ENCODE results near the gene C11orf54. TPM values are rescaled to one million over a fixed set of nuclear protein-coding genes. Genes with fewer than 3 reads are reported as not detected.

Gene C11orf54
- total and polyA plus RNA-seq, 12 donors: 12.2 to 39.5 (median 27.6) TPM

GRCh38 chr11:93700830-93701229, 40.6 kb upstream of the C11orf54 start:
- TF ChIP-seq, protein P1, sequence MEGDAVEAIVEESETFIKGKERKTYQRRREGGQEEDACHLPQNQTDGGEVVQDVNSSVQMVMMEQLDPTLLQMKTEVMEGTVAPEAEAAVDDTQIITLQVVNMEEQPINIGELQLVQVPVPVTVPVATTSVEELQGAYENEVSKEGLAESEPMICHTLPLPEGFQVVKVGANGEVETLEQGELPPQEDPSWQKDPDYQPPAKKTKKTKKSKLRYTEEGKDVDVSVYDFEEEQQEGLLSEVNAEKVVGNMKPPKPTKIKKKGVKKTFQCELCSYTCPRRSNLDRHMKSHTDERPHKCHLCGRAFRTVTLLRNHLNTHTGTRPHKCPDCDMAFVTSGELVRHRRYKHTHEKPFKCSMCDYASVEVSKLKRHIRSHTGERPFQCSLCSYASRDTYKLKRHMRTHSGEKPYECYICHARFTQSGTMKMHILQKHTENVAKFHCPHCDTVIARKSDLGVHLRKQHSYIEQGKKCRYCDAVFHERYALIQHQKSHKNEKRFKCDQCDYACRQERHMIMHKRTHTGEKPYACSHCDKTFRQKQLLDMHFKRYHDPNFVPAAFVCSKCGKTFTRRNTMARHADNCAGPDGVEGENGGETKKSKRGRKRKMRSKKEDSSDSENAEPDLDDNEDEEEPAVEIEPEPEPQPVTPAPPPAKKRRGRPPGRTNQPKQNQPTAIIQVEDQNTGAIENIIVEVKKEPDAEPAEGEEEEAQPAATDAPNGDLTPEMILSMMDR (IDR thresholded peaks at IDR 0.05): no peak
- Histone ChIP-seq H3K36me3 (peaks cover 0 to 100% (median 33%) of the 10 kb centered on the region in 9 donors), H3K4me1 (peaks cover 0 to 11% (median 0%) of the 10 kb centered on the region in 9 donors), H3K4me3 (no peak overlapping the region), H3K27ac (peak overlapping the region in 6 of 10 donors; percentile 18 to 79 (median 68)), H3K9me3 (no peaks in the 10 kb centered on the region), H3K27me3 (no peaks in the 10 kb centered on the region)
- WGBS, 2 donors: 46 to 63% methylated on average over 3 of the region's 3 CpGs
- DNase-seq (peak in 1 of 2 donors; percentile 9), ATAC-seq (peak in 6 of 8 donors; percentile 69 to 97 (median 86))
- intact Hi-C loops (cut with DNase I): no loop called here

DNA sequence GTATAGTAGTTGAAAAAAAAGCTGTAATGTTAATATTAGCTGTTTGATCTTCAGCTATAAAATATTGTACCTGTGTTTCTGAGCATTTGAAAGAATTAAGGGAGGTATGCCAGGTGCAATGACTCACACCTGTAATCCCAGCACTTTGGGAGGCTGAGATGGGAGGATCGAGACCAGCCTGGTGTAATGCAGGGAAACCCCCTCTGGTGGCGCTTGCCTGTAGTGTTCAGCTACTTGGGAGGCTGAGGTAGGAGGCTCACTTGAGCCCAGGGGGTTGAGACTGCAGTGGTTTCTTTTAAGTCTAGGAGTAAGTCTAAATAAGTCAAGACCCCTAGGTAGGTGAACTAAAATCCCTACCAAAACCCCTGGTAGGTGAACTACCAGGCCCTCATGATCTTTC, 37.2 kb upstream of the C11orf54 start:
- no peak overlapping the region for H3K27ac ChIP-seq

GRCh38 chr11:93710239-93710638, 31.2 kb upstream of the C11orf54 start:
- intact Hi-C loops (cut with DNase I): no loop called here
- TF ChIP-seq, protein P1 (IDR thresholded peaks at IDR 0.05): no peak
- Histone ChIP-seq H3K27me3 (no peaks in the 10 kb centered on the region), H3K27ac (no peak overlapping the region), H3K4me3 (no peak overlapping the region), H3K4me1 (peaks cover 0 to 3% (median 0%) of the 10 kb centered on the region in 9 donors), H3K9me3 (peaks cover 0 to 42% (median 19%) of the 10 kb centered on the region in 11 donors), H3K36me3 (peaks cover 0 to 92% (median 32%) of the 10 kb centered on the region in 9 donors)
- WGBS, 2 donors: 98% methylated on average over 1 of the region's 1 CpG
- no peak for DNase-seq
- no peak for ATAC-seq

More for the DNA sequence above, 37.2 kb upstream of the C11orf54 start:
- Histone ChIP-seq H3K27me3 (no peaks in the 10 kb centered on the region), H3K4me1 (peaks cover 0 to 11% (median 0%) of the 10 kb centered on the region in 9 donors), H3K4me3 (no peak overlapping the region), H3K36me3 (peaks cover 0 to 100% (median 33%) of the 10 kb centered on the region in 9 donors), H3K9me3 (peaks cover 0 to 15% (median 2%) of the 10 kb centered on the region in 11 donors)
- intact Hi-C loops (cut with DNase I): no loop called here
- WGBS, 2 donors: 99 to 100% methylated on average over 2 of the region's 2 CpGs
- ATAC-seq (no peak), DNase-seq (no peak)
- TF ChIP-seq, protein P1 (IDR thresholded peaks at IDR 0.05): no peak

GRCh38 chr11:93712678-93713077, 28.8 kb upstream of the C11orf54 start:
- DNase-seq (no peak), ATAC-seq (no peak)
- Histone ChIP-seq H3K4me1 (peaks cover 0 to 15% (median 2%) of the 10 kb centered on the region in 9 donors), H3K36me3 (peaks cover 0 to 94% (median 24%) of the 10 kb centered on the region in 9 donors), H3K4me3 (no peak overlapping the region), H3K9me3 (peaks cover 0 to 42% (median 19%) of the 10 kb centered on the region in 11 donors), H3K27me3 (no peaks in the 10 kb centered on the region), H3K27ac (no peak overlapping the region)
- TF ChIP-seq, protein P1 (IDR thresholded peaks at IDR 0.05): no peak
- intact Hi-C loops (cut with DNase I): no loop called here

Data from heart right ventricle (tissue), 16 donors.